GM12873 (cell line): ENCODE results near the gene BBLN.

Experiments used
- CTCF ChIP-seq: IDR thresholded peaks from 2 replicates; pipeline ENCODE4 v1.5.1; 2012; ENCODE audit warnings: low read depth, mild to moderate bottlenecking, moderate library complexity, low read length, control low read depth; ENCODE audit not compliant: insufficient read depth; ENCODE audit errors: missing control alignments

BBLN gene

GRCh38 chr9:128178806-128179431 is 18.9 kb downstream of the BBLN start:
- TF ChIP-seq CTCF, result no peak

DNA sequence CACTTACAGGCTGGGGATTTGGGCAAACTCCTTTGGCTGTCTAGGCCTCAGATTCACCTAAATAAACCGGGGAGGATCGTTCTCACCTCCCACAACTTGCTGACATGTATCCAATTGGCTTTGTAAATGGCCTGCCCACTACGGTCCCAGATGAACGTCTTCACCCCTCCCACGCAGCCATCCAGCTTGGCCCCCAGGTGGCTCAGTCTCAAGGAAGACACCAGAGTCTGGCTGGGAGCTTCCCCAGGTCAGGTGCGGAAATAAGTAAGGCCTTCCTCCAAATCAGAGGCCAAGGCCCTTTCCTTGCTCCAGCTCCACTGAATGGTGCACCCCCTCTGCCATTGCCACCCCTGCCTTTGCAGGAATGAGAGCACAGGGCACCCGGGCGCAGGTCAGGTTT is 19.9 kb downstream of the BBLN start:
- TF ChIP-seq CTCF, result no peak

- TF ChIP-seq CTCF, result no peak
Measured at GRCh38 chr9:128180447-128180846, 20.4 kb downstream of the BBLN start.

DNA sequence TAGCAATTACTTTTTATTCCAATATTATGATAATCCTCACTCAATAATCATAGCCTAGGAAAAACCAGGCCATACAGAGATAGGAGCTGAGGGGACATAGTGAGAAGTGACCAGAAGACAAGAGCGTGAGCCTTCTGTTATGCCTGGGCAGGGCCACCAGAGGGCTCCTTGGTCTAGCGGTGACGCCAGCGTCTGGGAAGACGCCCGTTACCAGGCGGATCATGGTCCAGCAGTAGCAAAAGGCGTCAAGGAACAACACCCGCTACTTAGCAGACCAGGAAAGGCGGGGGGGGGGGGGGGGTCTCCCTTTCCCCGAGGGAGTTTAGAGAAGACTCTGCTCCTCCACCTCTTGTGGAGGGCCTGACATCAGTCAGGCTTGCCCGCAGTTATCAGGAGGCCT is 21.4 kb downstream of the BBLN start:
- TF ChIP-seq CTCF, result peak; percentile 32

DNA sequence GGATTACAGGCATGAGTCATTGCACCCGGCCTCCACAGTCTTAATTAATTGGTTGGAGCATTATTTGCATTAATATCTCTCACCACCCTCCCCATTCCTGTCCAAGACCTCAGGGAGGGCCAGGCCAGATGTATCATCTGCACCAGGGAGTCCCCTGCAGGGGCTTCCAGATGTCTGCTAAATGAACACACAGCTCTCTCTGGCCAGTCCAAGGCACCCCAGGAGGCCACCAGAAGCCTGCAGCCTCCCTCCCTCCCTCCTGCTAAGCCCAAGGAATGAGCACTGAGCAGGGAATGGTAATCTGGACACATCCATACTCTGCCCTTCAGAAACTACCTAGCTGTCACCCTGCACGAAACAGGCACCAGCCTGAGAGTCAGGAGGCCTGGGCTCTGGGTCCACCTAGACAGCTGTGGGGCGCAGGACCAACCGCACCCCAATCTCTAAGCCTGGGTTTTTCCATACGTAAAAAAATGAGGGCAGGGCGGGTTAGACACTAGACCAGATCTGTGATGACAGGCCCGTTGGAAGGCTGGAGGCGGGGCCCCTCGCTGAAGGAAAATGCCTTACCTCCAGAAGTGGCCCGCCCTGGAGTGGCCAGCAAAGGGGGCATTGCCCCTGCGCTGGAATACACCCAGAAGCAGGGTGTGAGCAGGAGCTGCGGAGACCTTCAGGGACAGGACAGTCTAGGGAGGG is 23.0 kb downstream of the BBLN start:
- no peak for TF ChIP-seq CTCF

DNA sequence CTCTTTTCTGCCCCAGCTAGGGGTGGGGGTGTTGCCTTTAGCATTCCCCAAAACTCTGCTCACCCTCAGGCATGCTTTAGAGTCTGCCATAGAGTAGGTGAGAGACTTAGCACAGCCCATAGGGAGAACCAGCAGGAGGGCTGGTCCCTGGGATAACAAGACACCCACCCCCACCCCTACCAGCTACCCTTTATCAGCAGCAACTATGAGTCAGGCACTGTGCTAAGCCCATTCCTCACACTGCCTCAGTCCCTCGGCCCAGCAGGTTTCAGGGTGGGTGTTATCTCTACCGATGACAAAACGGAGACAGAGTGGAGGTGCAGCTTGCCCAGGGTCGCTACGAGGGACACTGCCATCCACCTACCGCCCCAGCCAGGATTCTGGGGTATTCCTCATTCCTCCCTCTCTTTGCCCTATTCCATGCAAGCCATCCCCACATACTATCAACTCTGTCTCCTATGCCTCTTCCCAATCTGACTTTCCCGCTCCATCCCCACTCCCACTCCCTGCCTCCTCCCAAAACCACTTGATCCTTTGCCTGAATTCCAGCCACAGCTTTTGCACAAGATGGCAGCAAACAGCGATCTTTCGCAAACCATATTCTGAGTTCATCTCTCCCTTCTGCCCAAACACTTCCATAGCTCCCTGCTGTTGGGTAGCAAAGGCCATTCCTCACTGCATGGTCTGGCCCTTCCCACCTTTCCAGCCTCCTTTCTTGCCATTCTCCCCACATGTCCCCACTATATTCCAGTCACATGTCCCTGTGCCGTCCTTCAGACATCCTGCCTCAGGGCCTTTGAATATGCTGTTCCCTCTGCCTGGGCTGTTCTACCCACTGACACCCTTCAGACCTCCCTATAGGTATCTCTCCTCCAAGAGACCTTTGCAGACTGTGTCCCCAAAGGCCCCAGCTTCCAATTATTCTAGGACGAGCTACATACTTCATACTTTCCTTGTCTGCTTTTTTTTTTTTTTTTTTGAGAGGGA is 26.2 kb downstream of the BBLN start:
- no peak for TF ChIP-seq CTCF

- TF ChIP-seq CTCF, result no peak
Measured at GRCh38 chr9:128187361-128187760, 27.3 kb downstream of the BBLN start.
